Brain microvascular endothelial cell (primary cell): ENCODE data around the gene HS3ST2.

Experiments used
- DNase-seq: peaks from one replicate; pipeline ENCODE4 v3.0.0-alpha.2; 2020
- H3K27ac ChIP-seq: fragments of 250-450 bp; sonication (Bioruptor Pico); 2 replicates; pipeline ENCODE4 v1.5.1; 2020; ENCODE audit warnings: mild to moderate bottlenecking, moderate library complexity
- H3K27me3 ChIP-seq: fragments of 250-450 bp; sonication (Bioruptor Pico); replicated peaks from 2 replicates; pipeline ENCODE4 v1.5.1; 2020; ENCODE audit warnings: mild to moderate bottlenecking
- H3K36me3 ChIP-seq: fragments of 250-450 bp; sonication (Bioruptor Pico); replicated peaks from 2 replicates; pipeline ENCODE4 v1.5.1; 2020; ENCODE audit warnings: mild to moderate bottlenecking
- H3K4me3 ChIP-seq: 2 replicates; pipeline ENCODE4 v1.5.1; 2011; ENCODE audit warnings: low read depth, mild to moderate bottlenecking, control low read depth, low read length, moderate library complexity
- in situ Hi-C: cut with HindIII; loops from 2 replicates; pipeline ENCODE4 v1.10.0; 2017; ENCODE audit warnings: low sequenced_read_pairs, low pct_ligation_motif_present
- TF ChIP-seq, protein P1 (sequence below): IDR thresholded peaks from 2 replicates; pipeline ENCODE4 v1.5.1; 2011; ENCODE audit warnings: low read depth, mild to moderate bottlenecking, moderate library complexity, low read length, control low read depth, inconsistent platforms; ENCODE audit errors: missing control alignments

HS3ST2 gene

DNA sequence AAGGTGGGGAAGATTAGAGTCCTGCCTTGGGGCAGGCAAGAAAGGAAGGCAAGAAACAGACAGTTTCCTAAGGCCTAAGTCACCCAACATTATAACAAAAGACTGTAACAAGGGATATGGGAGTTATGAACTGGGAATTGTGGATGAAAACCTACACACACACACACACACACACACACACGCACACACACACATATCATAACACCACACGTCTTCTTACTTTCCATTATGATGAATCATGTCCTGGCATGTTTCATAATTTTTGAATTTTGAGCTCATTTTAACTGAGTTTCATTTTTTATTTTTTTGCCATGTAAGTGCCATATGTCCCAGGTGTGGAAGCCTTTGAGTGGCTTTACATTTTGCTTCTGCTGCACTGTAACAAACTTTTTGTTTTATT, 29.9 kb downstream of the HS3ST2 start:
- TF ChIP-seq, protein P1, sequence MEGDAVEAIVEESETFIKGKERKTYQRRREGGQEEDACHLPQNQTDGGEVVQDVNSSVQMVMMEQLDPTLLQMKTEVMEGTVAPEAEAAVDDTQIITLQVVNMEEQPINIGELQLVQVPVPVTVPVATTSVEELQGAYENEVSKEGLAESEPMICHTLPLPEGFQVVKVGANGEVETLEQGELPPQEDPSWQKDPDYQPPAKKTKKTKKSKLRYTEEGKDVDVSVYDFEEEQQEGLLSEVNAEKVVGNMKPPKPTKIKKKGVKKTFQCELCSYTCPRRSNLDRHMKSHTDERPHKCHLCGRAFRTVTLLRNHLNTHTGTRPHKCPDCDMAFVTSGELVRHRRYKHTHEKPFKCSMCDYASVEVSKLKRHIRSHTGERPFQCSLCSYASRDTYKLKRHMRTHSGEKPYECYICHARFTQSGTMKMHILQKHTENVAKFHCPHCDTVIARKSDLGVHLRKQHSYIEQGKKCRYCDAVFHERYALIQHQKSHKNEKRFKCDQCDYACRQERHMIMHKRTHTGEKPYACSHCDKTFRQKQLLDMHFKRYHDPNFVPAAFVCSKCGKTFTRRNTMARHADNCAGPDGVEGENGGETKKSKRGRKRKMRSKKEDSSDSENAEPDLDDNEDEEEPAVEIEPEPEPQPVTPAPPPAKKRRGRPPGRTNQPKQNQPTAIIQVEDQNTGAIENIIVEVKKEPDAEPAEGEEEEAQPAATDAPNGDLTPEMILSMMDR = no peak
- no peak for DNase-seq
- in situ Hi-C loops = no loop called here
- Histone ChIP-seq H3K36me3 (no peaks in the 10 kb centered on the region), H3K4me3 (no peak overlapping the region), H3K27ac (no peak overlapping the region), H3K27me3 (no peaks in the 10 kb centered on the region)

DNA sequence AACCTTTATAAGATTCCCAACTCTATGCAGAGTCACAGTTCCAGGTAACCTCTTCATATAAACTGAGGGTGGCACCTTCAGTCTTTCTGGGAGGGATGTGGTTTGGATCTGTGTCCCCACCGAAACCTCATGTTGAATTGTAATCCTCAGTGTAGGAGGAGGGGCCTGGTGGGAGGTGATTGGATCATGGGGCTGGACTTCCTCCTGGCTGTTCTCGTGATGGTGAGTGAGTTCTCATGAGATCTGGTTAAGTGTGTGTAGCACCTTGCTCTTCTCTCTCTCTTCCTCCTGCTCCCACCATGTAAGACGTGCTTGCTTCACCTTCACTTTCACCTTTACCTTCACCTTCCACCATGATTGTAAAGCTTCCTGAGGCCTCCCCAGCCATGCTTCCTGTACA, 30.5 kb downstream of the HS3ST2 start:
- DNase-seq = no peak
- in situ Hi-C loops = no loop called here
- TF ChIP-seq, protein P1 = no peak
- no peak overlapping the region for H3K4me3 ChIP-seq
- no peaks in the 10 kb centered on the region for H3K27me3 ChIP-seq
- H3K36me3 ChIP-seq = no peaks in the 10 kb centered on the region
- H3K27ac ChIP-seq = no peak overlapping the region

DNA sequence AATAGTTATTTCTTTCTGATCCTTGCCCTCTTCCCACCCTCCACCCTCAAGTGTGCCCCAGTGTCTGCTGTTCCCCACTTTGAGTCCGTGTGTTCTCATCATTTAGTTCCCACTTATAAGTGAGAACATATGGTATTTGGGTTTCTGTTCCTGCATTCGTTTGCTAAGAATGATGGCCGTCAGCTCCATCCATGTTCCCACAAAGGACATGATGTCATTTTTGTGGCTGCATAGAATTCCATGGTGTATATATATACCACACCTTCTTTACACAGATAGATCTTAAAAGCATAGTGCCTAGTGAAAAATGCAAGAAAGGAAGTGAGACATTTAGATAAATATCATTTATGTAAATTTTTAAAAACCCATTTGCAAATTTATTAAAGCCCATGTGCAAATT, 33.1 kb downstream of the HS3ST2 start:
- H3K36me3 ChIP-seq = no peaks in the 10 kb centered on the region
- DNase-seq = no peak
- no peak overlapping the region for H3K27ac ChIP-seq
- TF ChIP-seq, protein P1 = no peak
- H3K27me3 ChIP-seq = no peaks in the 10 kb centered on the region
- no peak overlapping the region for H3K4me3 ChIP-seq
- in situ Hi-C loops = no loop called here

DNA sequence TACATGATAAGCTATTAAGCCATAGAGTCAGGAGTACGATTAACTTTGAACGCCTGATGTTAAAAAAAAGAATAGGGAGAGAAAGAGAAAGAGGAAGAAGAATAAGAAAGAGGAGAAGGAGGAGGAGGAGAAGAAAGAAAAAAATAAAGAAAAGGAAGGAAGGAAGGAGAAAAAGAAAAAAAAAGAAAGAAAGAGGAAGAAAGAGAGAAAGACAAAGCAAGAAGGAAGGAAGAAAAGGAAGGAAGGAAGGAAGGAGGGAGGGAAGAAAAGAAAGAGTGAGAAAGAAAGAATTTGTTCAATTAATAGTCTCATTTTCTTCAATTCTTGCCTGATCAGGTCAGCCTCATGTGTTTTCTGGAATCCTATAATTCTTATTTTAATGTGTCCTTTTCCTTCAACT, 33.7 kb downstream of the HS3ST2 start:
- H3K36me3 ChIP-seq = no peaks in the 10 kb centered on the region
- TF ChIP-seq, protein P1 = no peak
- H3K27me3 ChIP-seq = no peaks in the 10 kb centered on the region
- H3K4me3 ChIP-seq = no peak overlapping the region
- in situ Hi-C loops = no loop called here
- H3K27ac ChIP-seq = no peak overlapping the region
- no peak for DNase-seq

DNA sequence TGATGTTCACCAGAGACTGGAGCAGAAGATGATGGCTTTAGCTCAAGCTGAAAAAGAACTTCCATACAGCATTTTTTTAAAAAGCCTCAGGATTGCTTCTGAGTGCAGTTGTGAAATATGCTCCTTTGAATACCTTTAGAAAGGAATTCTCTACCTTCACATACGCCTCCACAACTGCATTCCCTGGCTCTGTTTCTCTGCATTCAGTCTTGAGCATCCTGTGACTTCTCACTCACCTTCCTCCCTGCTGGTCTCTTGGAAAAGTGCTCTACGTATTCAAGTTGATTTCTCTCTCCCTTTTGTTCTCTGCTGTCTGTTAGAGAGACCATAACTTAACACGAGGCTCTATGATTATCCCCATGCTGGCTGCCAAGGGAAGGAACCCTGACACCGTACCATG, 34.5 kb downstream of the HS3ST2 start:
- Histone ChIP-seq H3K27me3 (no peaks in the 10 kb centered on the region), H3K36me3 (no peaks in the 10 kb centered on the region), H3K4me3 (no peak overlapping the region), H3K27ac (no peak overlapping the region)
- TF ChIP-seq, protein P1 = no peak
- in situ Hi-C loops = no loop called here
- DNase-seq = no peak

DNA sequence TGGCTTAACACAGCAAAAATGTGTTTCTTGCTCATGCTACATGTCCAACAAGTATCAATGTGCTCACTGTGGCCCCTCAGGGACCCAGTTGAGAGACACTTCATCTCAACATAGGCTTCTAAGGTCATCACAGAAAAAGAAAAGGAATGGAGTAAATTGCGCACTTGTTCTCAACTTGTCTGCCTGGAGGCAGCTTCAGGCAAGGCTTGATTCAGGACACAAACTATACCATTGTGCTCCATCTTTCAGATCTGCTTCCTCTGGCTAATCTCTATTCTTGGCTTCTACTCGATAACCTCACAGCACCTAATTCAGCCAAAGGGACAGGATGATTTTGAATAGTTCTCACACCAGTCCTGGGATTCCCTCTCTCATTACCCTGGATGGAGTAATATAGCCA, 35.6 kb downstream of the HS3ST2 start:
- H3K27ac ChIP-seq = no peak overlapping the region
- H3K4me3 ChIP-seq = no peak overlapping the region
- TF ChIP-seq, protein P1 = no peak
- no peaks in the 10 kb centered on the region for H3K27me3 ChIP-seq
- H3K36me3 ChIP-seq = no peaks in the 10 kb centered on the region
- in situ Hi-C loops = no loop called here
- DNase-seq = no peak
